Cerebellar nuclear complex (tissue), 1 donor: ENCODE data around the gene MRPL42.
"Not testable (repeated sequence)": the region's sequence is repeated elsewhere in the genome, so short reads cannot be mapped to it uniquely, and the experiment has no call there.

Experiments
- DNase-seq, 2 experiments: peaks; one replicate each; lab custom pipeline; 2025; lab: John Stamatoyannopoulos, UW

Gene MRPL42

DNA sequence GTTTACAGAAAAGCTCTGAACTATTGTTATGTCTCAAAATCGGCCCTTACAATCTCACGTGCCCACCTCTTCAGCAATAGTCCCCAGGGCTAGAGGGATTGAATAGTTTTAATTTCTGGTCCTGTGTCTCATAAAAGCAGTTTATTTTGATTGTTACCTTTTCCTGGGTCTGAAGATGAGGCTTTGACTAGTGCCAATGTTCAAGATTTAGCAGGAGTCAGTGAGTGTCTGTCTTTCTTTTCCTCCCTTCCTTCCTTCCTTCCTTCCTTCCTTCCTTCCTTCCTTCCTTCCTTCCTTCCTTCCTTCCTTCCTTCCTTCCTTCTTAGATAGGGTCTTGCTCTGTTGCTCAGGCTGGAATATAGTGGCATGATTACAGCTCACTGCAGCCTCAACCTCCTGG, 80.5 kb downstream of the MRPL42 start:
- DNase-seq = no peak

DNA sequence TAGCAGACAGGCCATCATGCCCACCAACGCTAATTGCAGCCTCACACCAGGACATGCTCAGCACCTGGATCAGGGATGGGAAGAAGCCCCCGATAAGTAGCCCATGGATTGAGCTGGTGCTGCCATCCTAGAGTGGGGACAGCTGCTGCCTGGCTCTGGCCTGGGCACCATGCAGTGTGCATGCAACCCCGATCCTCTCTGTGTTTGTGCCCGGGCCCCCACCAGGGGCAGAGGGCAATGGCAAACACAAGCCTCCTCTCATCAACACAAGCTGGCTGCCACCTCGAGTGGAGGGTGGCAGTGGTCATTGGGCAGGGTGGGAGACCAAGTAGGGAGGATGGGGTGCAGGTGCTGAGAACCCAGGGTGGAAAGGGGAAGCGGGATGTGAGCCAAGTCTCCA, 81.9 kb downstream of the MRPL42 start:
- DNase-seq = no peak

DNA sequence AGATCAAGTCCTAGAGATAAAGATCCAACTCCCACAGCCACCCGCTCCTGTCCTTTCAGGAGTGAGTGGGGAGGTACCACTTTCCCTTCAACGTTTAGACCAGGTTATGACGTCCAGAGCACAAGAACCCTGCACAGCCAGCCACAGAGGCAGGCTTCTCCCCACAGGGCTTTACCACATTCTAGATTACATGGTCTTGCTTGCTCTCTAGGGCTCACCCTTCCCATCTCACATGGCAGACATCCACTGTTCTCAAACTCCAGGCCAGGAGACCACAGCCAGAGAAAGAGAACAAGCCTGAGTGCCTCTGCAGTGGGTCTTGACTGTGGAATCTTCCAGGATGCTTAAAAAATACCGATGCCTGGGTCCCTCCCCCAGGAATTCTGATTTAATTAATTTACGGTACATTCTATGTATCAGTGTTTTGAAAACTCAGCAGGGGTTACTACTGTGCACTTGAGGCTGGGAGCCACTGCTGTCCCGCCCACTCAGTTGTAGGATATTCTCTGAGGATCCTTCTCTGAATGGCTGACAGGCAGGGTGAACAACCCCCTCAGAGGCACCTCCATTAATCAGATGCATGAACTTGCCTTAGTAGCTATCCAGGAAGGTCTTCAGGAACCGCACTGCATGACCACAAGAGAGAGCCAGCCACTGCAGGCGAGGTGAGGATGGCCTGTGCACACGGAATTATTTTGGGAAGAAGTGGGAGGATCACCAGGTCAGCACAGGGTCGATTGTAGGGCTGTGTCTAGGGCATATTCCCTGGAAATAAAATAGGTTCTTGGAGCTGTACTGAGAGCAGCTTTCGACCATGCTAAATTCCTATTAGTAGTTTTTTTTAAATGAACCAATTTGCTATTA, 83.7 kb downstream of the MRPL42 start:
- DNase-seq = no peak

DNA sequence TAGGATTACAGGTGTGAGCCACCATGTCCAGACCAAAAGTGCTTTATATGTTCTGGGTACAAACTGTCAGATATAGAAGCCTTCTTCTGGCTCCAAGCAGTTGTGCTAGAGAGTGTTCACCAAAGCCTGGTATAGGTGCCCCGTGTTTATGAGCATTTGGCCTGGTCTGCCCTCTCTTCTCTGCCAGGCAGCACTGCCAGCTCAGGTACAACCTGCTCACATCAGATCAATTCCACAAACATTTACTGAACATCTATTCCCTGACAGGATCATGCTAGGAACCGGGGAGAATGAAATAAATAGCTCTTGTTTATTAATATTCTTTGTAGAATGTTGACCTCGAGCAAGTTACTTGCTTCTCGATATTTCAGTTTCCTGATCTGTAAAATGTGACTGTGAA, 85.1 kb downstream of the MRPL42 start:
- DNase-seq = no peak

DNA sequence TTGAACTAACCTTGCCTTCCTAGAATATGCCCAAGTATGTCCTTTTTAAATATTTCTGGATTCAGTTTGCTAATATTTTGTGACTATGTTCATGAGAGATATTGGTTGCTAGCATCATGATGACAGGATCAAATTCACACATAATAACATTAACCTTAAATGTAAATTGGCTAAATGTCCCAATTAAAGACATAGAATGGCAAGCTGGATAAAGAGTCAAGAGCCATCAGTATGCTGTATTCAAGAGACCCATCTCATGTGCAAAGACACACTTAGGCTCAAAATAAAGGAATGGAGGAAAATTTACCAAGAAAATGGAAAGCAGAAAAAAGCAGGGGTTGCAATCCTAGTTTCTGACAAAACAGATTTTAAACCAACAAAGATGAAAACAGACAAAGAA, 90.6 kb downstream of the MRPL42 start:
- DNase-seq = not testable (repeated sequence)

DNA sequence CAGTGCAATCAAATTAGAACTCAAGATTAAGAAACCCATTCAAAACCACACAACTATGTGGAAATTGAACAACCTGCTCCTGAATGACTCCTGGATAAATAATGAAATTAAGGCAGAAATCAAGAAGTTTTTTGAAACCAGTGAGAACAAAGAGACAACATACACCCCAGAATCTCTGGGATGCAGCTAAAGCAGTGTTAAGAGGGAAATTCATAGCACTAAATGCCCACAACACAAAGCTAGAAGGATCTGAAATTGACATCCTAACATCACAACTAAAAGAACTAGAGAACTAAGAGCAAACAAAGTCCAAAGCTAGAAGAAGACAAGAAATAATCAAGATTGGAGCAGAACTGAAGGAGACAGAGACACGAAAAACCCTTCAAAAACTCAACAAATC, 91.4 kb downstream of the MRPL42 start:
- not testable (repeated sequence) for DNase-seq

DNA sequence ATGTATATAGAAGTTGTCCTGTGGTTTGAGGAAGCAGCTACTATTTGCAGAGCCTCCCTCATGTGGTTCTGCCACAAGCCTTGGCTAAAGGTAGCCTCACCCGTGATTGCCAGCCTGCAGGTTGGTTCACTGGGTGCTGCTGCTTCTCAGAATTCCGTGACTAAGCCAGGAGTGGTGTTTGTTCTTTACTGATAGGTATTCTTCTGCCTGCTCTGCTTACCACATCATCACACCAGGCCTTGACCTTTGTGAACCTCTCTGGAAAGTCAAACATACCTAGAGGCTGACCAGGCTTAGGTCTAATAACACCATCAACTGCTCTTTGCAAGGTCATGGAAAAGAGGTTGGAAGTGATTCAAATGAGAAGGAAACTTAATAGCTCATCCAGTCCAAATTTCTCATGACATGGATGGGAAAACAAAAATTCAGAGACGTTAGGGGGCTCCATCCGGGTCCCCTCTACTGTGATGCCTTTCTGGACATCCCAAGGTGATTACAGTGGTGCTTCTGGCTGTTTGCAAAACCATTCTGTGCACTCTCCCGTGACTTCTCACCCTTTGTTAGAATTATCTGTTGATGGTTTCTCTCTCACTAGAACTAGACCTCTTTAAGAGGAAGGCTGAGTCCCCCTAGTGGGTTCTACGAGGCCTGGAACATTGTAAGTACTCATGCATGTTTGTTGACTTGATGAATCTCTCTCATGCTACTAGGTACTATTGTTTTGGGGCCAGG, 96.7 kb downstream of the MRPL42 start:
- DNase-seq = no peak

DNA sequence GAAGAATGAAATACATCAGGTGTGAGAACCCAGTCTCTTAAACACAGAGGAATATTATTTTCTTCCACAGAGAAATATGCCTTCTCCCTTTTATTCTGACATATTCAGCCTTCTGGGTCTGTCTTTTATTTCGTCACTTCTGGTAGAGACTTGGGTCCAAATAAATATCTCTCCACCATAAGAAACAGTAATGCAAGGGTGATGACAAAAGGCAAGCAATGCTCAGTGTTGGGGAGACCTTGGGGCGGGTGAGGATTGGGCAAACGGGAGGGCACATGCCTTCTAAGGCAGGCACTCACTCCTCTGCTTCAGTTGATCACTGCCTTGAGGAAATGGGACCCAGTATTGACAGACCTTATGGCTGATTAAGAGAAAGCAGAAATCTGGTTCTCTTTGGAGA, 98.4 kb downstream of the MRPL42 start:
- no peak for DNase-seq
